T-helper 2 cell treated with Interferon-gamma antibody and Interleukin-4, amounts not matched to agents 100 ng/mL and 5 ng/mL, for 36 hours (primary cell): ENCODE data around the gene RBM4B. TPM values are rescaled to one million over a fixed set of nuclear protein-coding genes. Genes with fewer than 3 reads are reported as not detected.

Experiments used
- intact Hi-C: fragments of 100-400 bp; cut with micrococcal nuclease; formaldehyde crosslinking; loops from one replicate; pipeline ENCODE4 v1.15.1; 2023
- total RNA-seq: library from RNA; stranded (reverse); gene quantifications from 2 replicates; pipeline ENCODE4 v1.2.3, GENCODE V29; 2022

Gene RBM4B
- total RNA-seq, 1 donor from 2014 or later = 20.2 TPM

DNA sequence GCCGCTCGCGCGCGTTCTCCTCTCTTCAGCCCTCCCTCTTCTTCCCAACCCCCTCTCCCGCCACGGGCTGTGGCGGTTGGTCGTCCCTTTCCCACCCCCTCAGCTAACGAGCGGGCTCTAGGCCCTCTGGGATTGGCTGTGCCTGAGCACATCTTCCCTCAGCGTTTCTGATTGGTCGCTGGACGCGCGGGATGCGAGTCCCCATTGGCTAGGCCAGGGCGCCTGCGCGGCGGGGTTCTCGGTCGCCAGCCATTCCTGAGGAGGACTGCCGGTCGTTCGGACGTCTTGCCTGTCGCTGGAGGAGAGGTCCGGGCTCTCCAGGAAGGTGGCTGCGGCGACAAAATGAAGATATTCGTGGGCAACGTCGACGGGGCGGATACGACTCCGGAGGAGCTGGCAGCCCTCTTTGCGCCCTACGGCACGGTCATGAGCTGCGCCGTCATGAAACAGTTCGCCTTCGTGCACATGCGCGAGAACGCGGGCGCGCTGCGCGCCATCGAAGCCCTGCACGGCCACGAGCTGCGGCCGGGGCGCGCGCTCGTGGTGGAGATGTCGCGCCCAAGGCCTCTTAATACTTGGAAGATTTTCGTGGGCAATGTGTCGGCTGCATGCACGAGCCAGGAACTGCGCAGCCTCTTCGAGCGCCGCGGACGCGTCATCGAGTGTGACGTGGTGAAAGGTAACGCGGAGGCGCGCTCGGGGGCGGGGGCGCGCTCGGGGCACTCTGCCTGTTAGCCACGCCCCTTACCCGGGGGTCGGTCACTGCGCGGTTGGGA is 61.1 kb downstream of the RBM4B start, which contains the start of gene RBM14:
RBM14 (plus strand) TSS at position 252 of the 776 bp plus-strand sequence; CDS start at position 343, 91 bp downstream.
- intact Hi-C loops = loop anchor here (1.0 to 10.0 kb wide), 9 partner anchors 22 to 502 kb away; partner anchors contain the start of genes B4GAT1, BRMS1, CCDC87 and CCS

Other genes starting within 250 kb of the RBM4B start
- 82.4 and 87.6 TPM in 2 replicates for gene MRPL11, start 239.0 kb downstream of the RBM4B start, total RNA-seq
- 8.3 and 8.8 TPM in 2 replicates for gene PELI3, start 211.0 kb downstream of the RBM4B start, total RNA-seq
- 87.0 and 89.6 TPM in 2 replicates for gene DPP3, start 197.5 kb downstream of the RBM4B start, total RNA-seq
- gene BBS1, start 167.3 kb downstream of the RBM4B start, total RNA-seq = 14.9 and 18.2 TPM in 2 replicates
- gene ZDHHC24, start 131.8 kb downstream of the RBM4B start, total RNA-seq = 12.5 and 13.6 TPM in 2 replicates
- gene ACTN3, start 131.0 kb downstream of the RBM4B start, total RNA-seq = 0.05 TPM in 2 replicates
- gene CTSF, start 109.3 kb downstream of the RBM4B start, total RNA-seq = 0.77 and 1.4 TPM in 2 replicates
- gene CCDC87, start 84.8 kb downstream of the RBM4B start, total RNA-seq = 0.07 and 0.11 TPM in 2 replicates
- 29.1 and 34.4 TPM in 2 replicates for gene CCS, start 84.7 kb downstream of the RBM4B start, total RNA-seq
- 177 and 178 TPM in 2 replicates for gene RBM14, start 61.3 kb downstream of the RBM4B start, total RNA-seq
- 123 and 131 TPM in 2 replicates for gene RBM4, start 39.2 kb downstream of the RBM4B start, total RNA-seq
- 0.61 and 0.80 TPM in 2 replicates for gene SPTBN2, start 51.3 kb upstream of the RBM4B start, total RNA-seq
- gene RCE1, start 165.6 kb upstream of the RBM4B start, total RNA-seq = 25.5 and 27.6 TPM in 2 replicates
- gene LRFN4, start 179.2 kb upstream of the RBM4B start, total RNA-seq = 22.0 and 23.3 TPM in 2 replicates